Panc1 (cell line): ENCODE measurements around the gene TGFB2.

Source experiments
- CTCF ChIP-seq: fragments of 450-650 bp; IDR thresholded peaks from 2 replicates; pipeline ENCODE4 v1.5.1; 2017; ENCODE audit warnings: mild to moderate bottlenecking
- POLR2AphosphoS5 ChIP-seq: IDR thresholded peaks from 2 replicates; pipeline ENCODE4 v1.6.1; 2012; ENCODE audit warnings: mild to moderate bottlenecking, low read depth, low read length, moderate library complexity
- REST ChIP-seq, 2 experiments: IDR thresholded peaks; 2 replicates each; pipeline ENCODE4 v1.6.1; 2011 to 2012; ENCODE audit warnings: low read depth in 2 of 2, control low read depth in 1 of 2, low read length in 1 of 2, mild to moderate bottlenecking in 1 of 2, moderate library complexity in 1 of 2; ENCODE audit not compliant: insufficient read depth in 1 of 2

GRCh38 chr1:218332416-218332815, 12.7 kb upstream of the TGFB2 start:
- no peak for TF ChIP-seq CTCF
- TF ChIP-seq POLR2AphosphoS5 = no peak
- TF ChIP-seq REST (IDR thresholded peaks at IDR 0.05; ENCODE audit: insufficient read depth in 1 of 2, low read depth in 2 of 2, low read length in 1 of 2) = no peak
